ENCODE measurements around the gene NLRP8.
"Not testable (repeated sequence)": the region's sequence is repeated elsewhere in the genome, so short reads cannot be mapped to it uniquely, and the experiment has no call there.

The NLRP8 gene

GRCh38 chr19:55947532-55947931, at the start of gene NLRP8:
NLRP8 (plus strand) TSS chr19:55947832.
- no peak for DNase-seq

GRCh38 chr19:55898911-55899310, 48.7 kb upstream of the NLRP8 start:
- DNase-seq = no peak

- no peak for DNase-seq
Observed at GRCh38 chr19:55901369-55902079, 46.1 kb upstream of the NLRP8 start.

DNA sequence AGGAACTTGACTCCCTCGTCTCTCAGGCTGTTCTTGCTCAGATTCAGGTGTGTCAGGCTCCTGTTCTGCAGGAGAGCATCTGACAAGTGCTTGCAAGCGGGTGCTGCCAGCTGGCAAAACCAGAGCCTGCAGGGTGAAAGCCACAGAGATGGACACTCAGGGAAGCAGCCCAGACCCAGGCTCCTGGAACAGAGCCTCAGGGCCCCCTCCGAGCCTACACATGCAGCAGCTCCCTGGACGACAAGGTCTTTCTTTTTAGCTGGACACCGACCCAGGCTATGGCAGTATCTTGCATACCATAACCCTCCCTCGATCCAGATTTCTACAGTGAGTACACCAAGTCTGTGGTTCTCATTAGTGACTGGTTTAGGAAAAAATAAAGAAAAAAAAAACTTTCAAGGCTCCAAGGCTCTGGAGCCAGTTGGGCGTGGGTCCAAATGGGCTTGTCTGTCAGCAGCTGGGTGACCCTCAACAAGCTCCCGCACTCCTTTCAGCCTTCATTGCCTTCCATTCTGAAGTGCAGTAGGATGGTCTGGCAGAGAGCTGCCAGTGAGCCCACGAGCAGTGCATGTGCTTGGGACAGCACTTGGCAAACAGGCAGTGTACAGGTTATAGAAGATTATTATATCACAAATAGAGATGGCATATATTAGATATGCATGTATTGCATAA, 45.4 kb upstream of the NLRP8 start:
- no peak for DNase-seq

DNA sequence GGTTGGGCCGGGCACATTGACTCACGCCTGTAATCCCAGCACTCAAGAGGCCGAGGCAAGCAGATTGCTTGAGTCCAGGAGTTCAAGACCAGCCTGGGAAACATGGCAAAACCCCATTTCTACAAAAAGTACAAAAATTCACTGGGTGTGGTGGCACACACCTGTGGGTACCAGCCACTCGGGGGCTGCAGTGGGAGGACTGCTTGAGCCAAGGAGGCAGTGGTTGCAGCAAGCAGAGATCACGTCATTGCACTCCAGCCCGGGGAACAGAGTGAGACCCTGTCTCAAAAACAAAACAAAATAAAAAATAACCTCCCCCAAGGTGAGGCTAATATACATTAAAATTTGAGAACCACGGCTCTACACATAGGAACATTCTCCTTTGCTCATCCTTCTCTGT, 40.3 kb upstream of the NLRP8 start:
- no peak for DNase-seq

DNA sequence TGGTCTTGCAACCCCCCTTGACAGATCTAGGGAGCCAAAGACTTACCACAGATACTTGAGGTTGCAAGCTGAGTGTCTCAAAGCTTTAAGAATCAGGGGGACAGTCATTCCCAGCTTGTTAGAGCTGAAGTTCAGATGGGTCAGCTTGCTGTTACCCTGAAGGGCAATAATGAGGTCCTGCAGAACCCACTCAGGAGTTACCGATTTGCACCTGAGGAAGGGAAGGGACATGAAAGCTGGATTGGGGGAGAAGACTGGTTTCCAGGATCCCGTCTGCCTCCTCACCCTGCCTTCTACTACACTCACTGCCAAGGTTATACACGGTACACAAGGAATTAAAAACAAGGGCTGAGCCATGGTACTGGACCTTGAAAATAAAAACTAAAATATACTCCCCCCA, 39.9 kb upstream of the NLRP8 start:
- DNase-seq = no peak

- DNase-seq = no peak
Observed at GRCh38 chr19:55909801-55910200, 37.8 kb upstream of the NLRP8 start.

DNA sequence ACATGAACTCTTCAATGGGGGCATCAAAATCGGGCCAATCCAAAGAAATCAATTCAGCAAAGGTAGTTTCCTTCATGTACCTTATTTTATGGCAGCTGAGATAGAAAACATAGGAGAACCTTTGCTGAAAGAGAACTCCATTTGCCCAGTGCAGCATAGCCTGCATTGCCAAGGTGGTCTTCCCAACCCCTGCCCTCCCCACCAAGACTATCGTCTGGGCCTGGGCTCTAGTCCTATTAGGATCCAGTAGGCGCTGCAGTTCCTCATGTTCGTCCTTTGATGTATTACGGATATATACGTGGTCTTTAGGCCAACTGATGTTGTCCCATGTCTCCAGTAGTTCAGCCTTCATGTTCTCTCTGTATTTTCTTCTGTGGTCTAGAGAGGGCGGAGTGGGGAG, 34.7 kb upstream of the NLRP8 start:
- DNase-seq = no peak

GRCh38 chr19:55913643-55914268, 33.9 kb upstream of the NLRP8 start:
- DNase-seq = no peak

DNA sequence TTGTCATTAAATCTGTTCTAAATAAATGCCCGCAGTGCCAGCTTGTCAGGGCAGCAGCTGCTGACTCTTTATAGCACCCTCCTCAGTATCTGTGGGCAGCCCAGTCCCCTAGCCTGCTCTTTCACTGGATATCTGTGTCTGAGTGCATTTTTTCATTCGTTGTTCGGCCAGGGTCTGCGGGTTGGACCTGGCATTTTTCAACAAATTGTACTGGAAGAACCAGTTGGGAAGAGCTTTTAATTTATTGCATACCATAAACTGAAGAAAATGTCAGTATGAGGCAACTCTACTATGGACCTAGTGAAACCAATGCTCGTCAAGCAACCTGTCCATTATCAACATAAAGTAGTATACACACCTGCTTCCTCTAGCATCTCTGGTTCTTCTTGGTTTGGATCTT, 24.1 kb upstream of the NLRP8 start:
- DNase-seq = no peak

DNA sequence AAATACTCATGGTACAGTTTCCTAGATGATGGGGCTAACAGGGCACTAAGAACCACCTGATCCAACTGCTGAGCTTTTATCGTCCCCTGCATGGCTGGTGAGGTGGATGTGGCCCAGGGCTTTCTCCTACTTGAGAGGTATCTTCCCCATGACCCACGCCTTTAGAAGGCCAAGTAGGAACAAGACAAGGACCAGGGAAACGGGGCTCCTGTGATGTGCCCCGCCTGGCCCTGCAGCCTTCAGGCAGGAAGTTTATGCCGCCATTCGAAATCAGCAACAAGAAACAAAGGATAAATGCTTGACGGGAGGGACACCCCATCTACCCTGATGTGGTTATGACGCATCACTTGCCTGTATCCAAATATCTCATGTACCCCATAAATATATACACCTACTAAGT, 19.6 kb upstream of the NLRP8 start:
- no peak for DNase-seq

DNA sequence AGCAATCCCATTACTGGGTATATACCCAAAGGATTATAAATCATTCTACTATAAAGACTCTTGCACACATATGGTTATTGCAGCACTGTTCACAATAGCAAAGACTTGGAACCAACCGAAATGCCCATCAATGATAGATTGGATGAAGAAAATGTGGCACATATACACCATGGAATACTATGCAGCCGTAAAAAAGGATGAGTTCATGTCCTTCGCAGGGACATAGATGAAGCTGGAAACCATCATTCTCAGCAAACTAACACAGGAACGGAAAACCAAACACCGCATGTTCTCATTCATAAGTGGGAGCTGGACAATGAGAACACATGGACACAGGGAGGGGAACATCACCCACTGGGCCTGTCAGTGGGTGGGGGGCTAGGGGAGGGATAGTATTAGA, 18.4 kb upstream of the NLRP8 start:
- not testable (repeated sequence) for DNase-seq

- DNase-seq = no peak
Observed at GRCh38 chr19:55930996-55931515, 16.6 kb upstream of the NLRP8 start.

DNA sequence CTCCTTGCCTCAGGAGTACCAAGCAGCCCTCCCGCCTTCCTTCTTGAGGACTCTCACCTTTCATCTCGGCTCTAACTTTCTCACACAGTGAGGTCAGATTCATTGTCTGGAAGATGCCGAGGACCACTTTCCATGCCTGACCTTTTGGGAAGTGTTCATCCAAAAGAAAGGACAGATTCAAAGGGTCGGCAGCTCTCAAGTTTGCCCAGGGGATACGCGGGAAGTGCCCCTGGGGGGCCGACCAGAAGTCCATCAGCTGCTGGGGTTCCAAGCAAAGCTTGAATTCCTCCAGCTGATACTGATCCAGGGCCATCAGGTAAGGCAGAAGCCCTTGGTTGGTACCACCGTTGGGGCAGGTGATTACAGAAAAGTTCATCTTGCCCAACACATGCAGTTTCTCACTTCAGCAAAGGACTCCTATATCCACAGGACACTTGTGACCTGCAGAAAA, 15.7 kb upstream of the NLRP8 start, which contains the start of gene NLRP13:
Gene NLRP13 (minus strand): TSS at position 401 of the 451 bp plus-strand sequence. CDS start 25 bp downstream, at position 376.
- no peak for DNase-seq

GRCh38 chr19:55935206-55935605, 12.4 kb upstream of the NLRP8 start:
- DNase-seq = no peak

DNA sequence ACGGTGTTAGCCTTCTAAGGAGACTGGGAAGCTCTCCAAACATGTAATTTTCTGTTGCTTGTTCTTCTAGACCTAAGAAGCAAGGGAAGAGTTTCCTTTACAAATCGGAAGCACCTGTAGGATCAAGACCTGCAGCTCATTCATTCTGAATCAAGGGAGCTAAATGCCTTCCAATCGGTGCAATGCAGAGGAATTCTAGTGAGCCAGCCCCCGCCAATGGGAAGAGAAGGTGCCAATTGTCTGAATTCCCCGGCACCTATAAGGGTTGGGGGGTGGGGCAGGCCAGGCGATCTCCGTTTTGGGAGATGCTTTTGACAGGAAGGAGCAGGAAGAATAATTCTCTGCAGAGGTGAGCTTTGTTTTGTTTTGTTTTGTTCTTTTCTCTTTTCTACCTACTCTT, 8.4 kb upstream of the NLRP8 start:
- no peak for DNase-seq

GRCh38 chr19:55940306-55940705, 7.3 kb upstream of the NLRP8 start:
- no peak for DNase-seq

DNA sequence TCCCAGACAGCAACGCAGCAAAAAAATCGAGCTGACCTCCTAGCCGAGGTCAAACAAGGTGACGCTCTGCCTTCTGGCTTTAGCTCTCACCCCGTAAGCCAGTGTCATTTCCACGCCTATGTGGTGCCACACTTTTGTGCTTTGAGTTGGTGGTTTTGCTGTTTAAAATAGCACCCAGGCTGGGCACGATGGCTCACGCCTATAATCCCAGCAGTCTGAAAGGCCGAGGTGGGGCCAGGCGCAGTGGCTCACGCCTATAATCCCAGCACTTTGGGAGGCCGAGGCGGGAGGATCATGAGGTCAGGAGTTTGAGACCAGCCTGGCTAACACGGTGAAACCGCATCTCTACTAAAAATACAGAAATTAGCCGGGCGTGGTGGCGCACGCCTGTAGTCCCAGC, 2.9 kb downstream of the NLRP8 start:
- DNase-seq = not testable (repeated sequence)

GRCh38 chr19:55956431-55956830, 8.8 kb downstream of the NLRP8 start:
- no peak for DNase-seq

GRCh38 chr19:55958356-55958755, 10.7 kb downstream of the NLRP8 start:
- DNase-seq = no peak

- no peak for DNase-seq
Observed at GRCh38 chr19:55959996-55960675, 12.5 kb downstream of the NLRP8 start.

GRCh38 chr19:55962186-55962585, 14.6 kb downstream of the NLRP8 start:
- DNase-seq = no peak

DNA sequence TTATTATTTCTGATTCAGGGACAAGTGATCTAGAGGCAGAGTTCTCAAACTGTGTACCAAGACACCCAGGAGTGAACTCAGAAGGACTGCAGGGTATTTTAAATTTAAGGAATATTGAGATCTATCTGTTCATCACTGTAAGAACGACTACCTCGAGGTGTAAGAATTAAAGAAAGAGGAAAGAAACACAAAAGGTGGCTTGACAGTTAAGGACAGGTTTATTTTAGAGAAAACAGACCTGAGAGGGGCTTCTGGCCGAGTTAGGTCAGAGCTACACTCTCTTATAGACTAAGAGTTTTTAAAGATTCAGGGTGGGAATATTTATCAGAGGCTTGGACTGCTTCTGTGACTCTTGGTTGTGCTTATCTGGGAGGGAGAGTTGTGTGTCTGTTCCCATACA, 26.4 kb downstream of the NLRP8 start:
- no peak for DNase-seq

Measured in activated naive CD4-positive, alpha-beta T cell treated with anti-CD3 and anti-CD28 coated beads, Interleukin-2, amount 50 U/mL, for 16 hours (primary cell).